PC-3 (cell line): ENCODE results near the gene CHRNA7. TPM values are rescaled to one million over a fixed set of nuclear protein-coding genes. Genes with fewer than 3 reads are reported as not detected.
"Not testable (repeated sequence)": the region's sequence is repeated elsewhere in the genome, so short reads cannot be mapped to it uniquely, and the experiment has no call there.

ENCODE experiments used
- ATAC-seq: fragments of 200-7000 bp; cut with Tn5 transposase; 2 replicates; pipeline ENCODE4 v1.9.1; 2020; ENCODE audit warnings: mild to moderate bottlenecking, moderate library complexity
- BruUV-seq: library from RNA; stranded (reverse); fragments of 400-500 nt; replicated peaks from 2 replicates; lab custom pipeline; 2021; lab: Mats Ljungman, UMichigan
- CTCF ChIA-PET: fragments of 300-600 bp; sonication (Branson Sonifier 250); formaldehyde crosslinking; loops from one replicate; lab custom pipeline; 2022; ENCODE audit warnings: antibody characterized with exemption; lab: Charles Lee
- POLR2A ChIA-PET: fragments of 300-600 bp; sonication (Branson Sonifier 250); formaldehyde crosslinking; loops from one replicate; lab custom pipeline; 2022; ENCODE audit warnings: antibody characterized with exemption; ENCODE audit not compliant: unreplicated experiment; lab: Charles Lee
- DNase-seq: peaks from one replicate; pipeline ENCODE4 v3.0.0-alpha.2; 2015
- H2AFZ ChIP-seq: fragments of 300-600 bp; sonication (generic); 2 replicates; pipeline ENCODE4 v1.6.0; 2016; ENCODE audit warnings: antibody characterized with exemption, low read length
- H3F3A ChIP-seq: fragments of 300-600 bp; sonication (generic); one replicate; pipeline ENCODE4 v1.6.0; 2017; ENCODE audit warnings: antibody characterized with exemption, low read length, control low read depth, mild to moderate bottlenecking; ENCODE audit not compliant: unreplicated experiment
- H3K27ac ChIP-seq: fragments of 300-600 bp; sonication (generic); 2 replicates; pipeline ENCODE4 v1.5.1; 2016; ENCODE audit warnings: mild to moderate bottlenecking, low read length
- H3K27me3 ChIP-seq: fragments of 300-600 bp; sonication (generic); 2 replicates; pipeline ENCODE4 v1.6.1; 2016; ENCODE audit warnings: low read length, mixed read lengths
- H3K36me3 ChIP-seq: fragments of 300-600 bp; sonication (generic); 2 replicates; pipeline ENCODE4 v1.6.1; 2016; ENCODE audit warnings: low read depth, mixed run types, low read length, mixed read lengths
- H3K4me1 ChIP-seq: fragments of 300-600 bp; sonication (generic); 2 replicates; pipeline ENCODE4 v1.5.1; 2016; ENCODE audit warnings: low read length; ENCODE audit not compliant: insufficient read depth
- H3K4me2 ChIP-seq: fragments of 300-600 bp; sonication (generic); 2 replicates; pipeline ENCODE4 v1.6.0; 2016; ENCODE audit warnings: low read length
- H3K4me3 ChIP-seq: fragments of 300-600 bp; sonication (generic); 2 replicates; pipeline ENCODE4 v1.5.1; 2016; ENCODE audit warnings: mild to moderate bottlenecking, low read length, mixed read lengths
- H3K79me2 ChIP-seq: fragments of 300-600 bp; sonication (generic); 2 replicates; pipeline ENCODE4 v1.6.1; 2017; ENCODE audit warnings: low read length, mixed read lengths
- H3K9ac ChIP-seq: fragments of 300-600 bp; sonication (generic); 2 replicates; pipeline ENCODE4 v1.6.0; 2016; ENCODE audit warnings: mild to moderate bottlenecking, low read length
- H3K9me2 ChIP-seq: fragments of 300-600 bp; sonication (generic); replicated peaks from 2 replicates; pipeline ENCODE4 v1.6.1; 2016; ENCODE audit warnings: mixed run types, low read length, mixed read lengths
- H3K9me3 ChIP-seq: fragments of 300-600 bp; sonication (generic); 2 replicates; pipeline ENCODE4 v1.6.1; 2016; ENCODE audit warnings: low read length, mixed read lengths
- H4K20me1 ChIP-seq: fragments of 300-600 bp; sonication (generic); 2 replicates; pipeline ENCODE4 v1.6.1; 2016; ENCODE audit warnings: low read length, mixed read lengths
- intact Hi-C: fragments of 100-400 bp; cut with micrococcal nuclease; formaldehyde crosslinking; loops from 2 replicates; pipeline ENCODE4 v1.9.0; 2023
- total RNA-seq: library from RNA; depleted of rRNA; stranded (reverse); fragments of >200 nt; gene quantifications from 2 replicates; pipeline ENCODE4 v1.2.3, GENCODE V29; 2014

CHRNA7 gene
- total RNA-seq, 1 experiment from 2014 or later = 0.73 TPM

GRCh38 chr15:32164747-32165146, 134.4 kb downstream of the CHRNA7 start:
- BruUV-seq, POLR2A ChIA-PET, intact Hi-C loops, CTCF ChIA-PET, H3K27me3 ChIP-seq, H3K4me1 ChIP-seq, H3K36me3 ChIP-seq, H3K9me2 ChIP-seq, H3K9me3 ChIP-seq, H3K4me3 ChIP-seq, H3K4me2 ChIP-seq, H3K27ac ChIP-seq, H3K9ac ChIP-seq, ATAC-seq, H3K79me2 ChIP-seq, H3F3A ChIP-seq, DNase-seq, H2AFZ ChIP-seq, H4K20me1 ChIP-seq: not testable (repeated sequence)

GRCh38 chr15:32165775-32166174, 135.5 kb downstream of the CHRNA7 start:
- DNase-seq, POLR2A ChIA-PET, H3K27ac ChIP-seq, H3K27me3 ChIP-seq, H3K4me2 ChIP-seq, H3K4me3 ChIP-seq, BruUV-seq, H4K20me1 ChIP-seq, H3K36me3 ChIP-seq, H3K9me2 ChIP-seq, H3K4me1 ChIP-seq, H3K9me3 ChIP-seq, H3F3A ChIP-seq, H3K9ac ChIP-seq, H3K79me2 ChIP-seq, intact Hi-C loops, ATAC-seq, H2AFZ ChIP-seq, CTCF ChIA-PET: not testable (repeated sequence)

- H3K4me1 ChIP-seq, H3K4me2 ChIP-seq, ATAC-seq, POLR2A ChIA-PET, H3K9me2 ChIP-seq, H3K4me3 ChIP-seq, H3K27me3 ChIP-seq, H3F3A ChIP-seq, DNase-seq, intact Hi-C loops, H3K79me2 ChIP-seq, H3K36me3 ChIP-seq, BruUV-seq, H3K9me3 ChIP-seq, H4K20me1 ChIP-seq, H3K27ac ChIP-seq, H2AFZ ChIP-seq, CTCF ChIA-PET, H3K9ac ChIP-seq: not testable (repeated sequence)
Measured at GRCh38 chr15:32166270-32166669, 136.0 kb downstream of the CHRNA7 start.

- H4K20me1 ChIP-seq, H3K27ac ChIP-seq, H3K27me3 ChIP-seq, CTCF ChIA-PET, intact Hi-C loops, BruUV-seq, H3K4me3 ChIP-seq, H3K79me2 ChIP-seq, H2AFZ ChIP-seq, H3K36me3 ChIP-seq, H3K9ac ChIP-seq, H3K4me1 ChIP-seq, H3K4me2 ChIP-seq, DNase-seq, POLR2A ChIA-PET, H3K9me2 ChIP-seq, H3F3A ChIP-seq, H3K9me3 ChIP-seq, ATAC-seq: not testable (repeated sequence)
Measured at GRCh38 chr15:32167913-32168312, 137.6 kb downstream of the CHRNA7 start.

GRCh38 chr15:32180579-32180978, 150.3 kb downstream of the CHRNA7 start:
- H3F3A ChIP-seq, POLR2A ChIA-PET: not testable (repeated sequence)

DNA sequence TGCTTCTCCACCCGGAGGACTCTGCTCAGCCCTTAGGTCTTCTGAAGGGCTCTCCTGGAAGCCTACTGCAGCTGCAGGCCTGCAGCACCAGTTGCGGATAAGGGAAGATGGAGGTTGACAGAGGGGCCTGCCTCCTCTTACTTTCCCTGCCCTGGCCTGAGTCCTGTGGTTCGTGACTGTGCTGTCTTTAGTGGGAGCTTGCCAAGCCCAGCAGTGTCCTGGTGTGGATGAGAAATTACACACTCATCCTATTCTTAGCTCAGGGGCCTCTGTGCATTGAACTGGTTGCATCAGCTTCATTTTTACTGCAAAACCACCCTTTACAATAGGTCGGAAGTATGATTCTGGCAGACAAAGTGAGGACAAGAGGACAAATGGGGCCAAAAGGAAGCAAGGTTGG, 163.5 kb downstream of the CHRNA7 start:
- DNase-seq, H3K36me3 ChIP-seq, H3K9me3 ChIP-seq, H3K9ac ChIP-seq, H3F3A ChIP-seq, H3K4me2 ChIP-seq, H4K20me1 ChIP-seq, H2AFZ ChIP-seq, H3K27ac ChIP-seq, ATAC-seq, BruUV-seq, H3K27me3 ChIP-seq, CTCF ChIA-PET, H3K79me2 ChIP-seq, H3K4me1 ChIP-seq, H3K9me2 ChIP-seq, POLR2A ChIA-PET, H3K4me3 ChIP-seq, intact Hi-C loops: not testable (repeated sequence)

More at GRCh38 chr15:32180579-32180978, 150.3 kb downstream of the CHRNA7 start:
- H3K79me2 ChIP-seq, H2AFZ ChIP-seq, H4K20me1 ChIP-seq, intact Hi-C loops, H3K4me3 ChIP-seq, H3K9me3 ChIP-seq, H3K27ac ChIP-seq, H3K4me2 ChIP-seq, H3K36me3 ChIP-seq, CTCF ChIA-PET, DNase-seq, BruUV-seq, H3K4me1 ChIP-seq, H3K9me2 ChIP-seq, H3K9ac ChIP-seq, ATAC-seq, H3K27me3 ChIP-seq: not testable (repeated sequence)

GRCh38 chr15:32196206-32196605, 165.9 kb downstream of the CHRNA7 start:
- H3F3A ChIP-seq, H2AFZ ChIP-seq, ATAC-seq, H3K9ac ChIP-seq, H3K4me2 ChIP-seq, POLR2A ChIA-PET, CTCF ChIA-PET, H3K79me2 ChIP-seq, H3K36me3 ChIP-seq, H3K27me3 ChIP-seq, H3K4me3 ChIP-seq, H4K20me1 ChIP-seq, H3K4me1 ChIP-seq, intact Hi-C loops, BruUV-seq, DNase-seq, H3K9me3 ChIP-seq, H3K27ac ChIP-seq, H3K9me2 ChIP-seq: not testable (repeated sequence)
